Measurements from ENCODE around the gene MATCAP1. TPM values are rescaled to one million over a fixed set of nuclear protein-coding genes. Genes with fewer than 3 reads are reported as not detected.

MATCAP1 gene
- total RNA-seq, 2 experiments from 2014 or later, result 9.7 to 10.6 TPM

DNA sequence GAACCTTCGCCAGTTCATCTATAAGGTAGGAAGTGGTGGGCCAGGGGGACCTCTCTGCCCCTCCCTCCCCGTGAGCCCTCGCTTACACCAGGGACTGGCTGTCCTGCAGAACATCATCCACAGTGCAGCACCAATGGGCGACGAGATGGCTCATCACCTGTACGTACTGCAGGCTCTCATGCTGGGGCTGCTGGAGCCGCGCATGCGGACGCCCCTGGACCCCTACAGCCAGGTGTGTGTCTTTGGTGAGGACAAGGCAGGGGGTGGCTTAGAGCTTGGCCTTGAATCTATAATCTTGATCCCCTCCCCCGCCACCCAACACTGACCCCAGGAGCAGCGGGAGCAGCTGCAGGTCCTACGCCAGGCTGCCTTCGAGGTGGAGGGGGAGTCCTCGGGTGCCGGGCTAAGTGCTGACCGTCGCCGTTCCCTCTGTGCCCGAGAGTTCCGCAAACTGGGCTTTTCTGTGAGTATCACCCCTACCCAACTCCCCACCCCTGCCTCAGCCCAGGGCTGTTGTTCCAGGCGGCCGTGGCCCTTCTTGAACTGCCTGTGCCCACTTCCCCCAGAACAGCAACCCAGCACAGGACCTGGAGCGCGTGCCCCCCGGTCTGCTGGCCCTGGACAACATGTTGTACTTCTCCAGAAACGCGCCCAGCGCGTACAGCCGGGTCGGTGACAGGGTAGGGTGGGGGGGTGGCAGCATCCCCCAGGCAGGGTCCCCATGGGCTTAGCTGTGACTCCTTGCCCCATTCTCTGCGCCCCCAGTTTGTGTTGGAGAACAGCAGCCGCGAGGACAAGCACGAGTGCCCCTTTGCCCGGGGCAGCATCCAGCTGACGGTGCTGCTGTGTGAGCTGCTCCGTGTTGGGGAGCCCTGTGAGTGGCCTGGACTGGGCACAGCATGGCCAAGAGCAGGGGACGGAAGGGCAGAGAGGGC lies 17.9 kb upstream of the MATCAP1 start:
- Mint-ChIP-seq H3K27ac (no peak overlapping the region), H3K9me3 (no peaks in the 10 kb centered on the region), H3K4me3 (no peak overlapping the region), H3K27me3 (no peaks in the 10 kb centered on the region), H3K4me1 (ENCODE audit: low read depth) (peaks cover 10% of the 10 kb centered on the region), H3K36me3 (ENCODE audit: low read depth) (peaks cover 56% of the 10 kb centered on the region)
- CTCF ChIA-PET, result no interaction called here
- Histone ChIP-seq H3K27ac (ENCODE audit: low read depth in 1 of 2, low read length in 2 of 2) (no peak overlapping the region), H3K36me3 (ENCODE audit: insufficient read depth, low read length) (peaks cover 59% of the 10 kb centered on the region), H3K27me3 (ENCODE audit: control insufficient read depth in 1 of 2, insufficient read depth in 2 of 2, low read length in 2 of 2) (no peaks in the 10 kb centered on the region), H3K4me1 (ENCODE audit: insufficient read depth, low read length) (no peaks in the 10 kb centered on the region), H3K9me3 (ENCODE audit: control insufficient read depth in 1 of 2, insufficient read depth in 1 of 2, low read length in 2 of 2) (no peaks in the 10 kb centered on the region), H3K4me3 (ENCODE audit: low read length) (no peak overlapping the region)
- TF ChIP-seq, protein P1, sequence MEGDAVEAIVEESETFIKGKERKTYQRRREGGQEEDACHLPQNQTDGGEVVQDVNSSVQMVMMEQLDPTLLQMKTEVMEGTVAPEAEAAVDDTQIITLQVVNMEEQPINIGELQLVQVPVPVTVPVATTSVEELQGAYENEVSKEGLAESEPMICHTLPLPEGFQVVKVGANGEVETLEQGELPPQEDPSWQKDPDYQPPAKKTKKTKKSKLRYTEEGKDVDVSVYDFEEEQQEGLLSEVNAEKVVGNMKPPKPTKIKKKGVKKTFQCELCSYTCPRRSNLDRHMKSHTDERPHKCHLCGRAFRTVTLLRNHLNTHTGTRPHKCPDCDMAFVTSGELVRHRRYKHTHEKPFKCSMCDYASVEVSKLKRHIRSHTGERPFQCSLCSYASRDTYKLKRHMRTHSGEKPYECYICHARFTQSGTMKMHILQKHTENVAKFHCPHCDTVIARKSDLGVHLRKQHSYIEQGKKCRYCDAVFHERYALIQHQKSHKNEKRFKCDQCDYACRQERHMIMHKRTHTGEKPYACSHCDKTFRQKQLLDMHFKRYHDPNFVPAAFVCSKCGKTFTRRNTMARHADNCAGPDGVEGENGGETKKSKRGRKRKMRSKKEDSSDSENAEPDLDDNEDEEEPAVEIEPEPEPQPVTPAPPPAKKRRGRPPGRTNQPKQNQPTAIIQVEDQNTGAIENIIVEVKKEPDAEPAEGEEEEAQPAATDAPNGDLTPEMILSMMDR (IDR thresholded peaks at IDR 0.05), result no peak
- ATAC-seq (ENCODE audit: poor library complexity) (no peak), DNase-seq (no peak)
- intact Hi-C loops (cut with DNase I, micrococcal nuclease), result no loop called here
- POLR2A ChIA-PET, result interaction anchor here (1.4 kb wide), 1 partner anchor 46 kb away, joined by 3 read pairs; the partner anchor contains the start of gene FHOD1

DNA sequence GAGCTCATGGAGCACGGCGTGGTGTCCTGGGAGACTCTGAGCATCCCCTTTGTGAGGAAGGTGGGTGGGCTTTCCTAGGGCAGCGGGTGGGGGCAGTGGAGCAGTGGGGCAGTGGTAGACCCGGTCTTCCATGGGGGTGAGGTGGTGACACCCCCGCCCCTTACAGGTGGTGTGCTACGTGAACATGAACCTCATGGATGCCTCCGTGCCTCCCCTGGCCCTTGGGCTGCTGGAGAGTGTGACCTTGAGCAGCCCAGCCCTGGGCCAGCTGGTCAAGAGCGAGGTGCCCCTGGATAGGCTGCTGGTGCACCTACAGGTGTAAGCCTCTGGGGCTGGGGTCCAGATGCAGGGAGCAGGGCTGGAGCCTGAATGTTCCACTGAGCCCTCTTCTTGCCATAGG lies 16.7 kb upstream of the MATCAP1 start:
- H3K4me1 Mint-ChIP-seq (ENCODE audit: low read depth), result peaks cover 21% of the 10 kb centered on the region
- H3K4me3 Mint-ChIP-seq, result no peak overlapping the region
- ATAC-seq (ENCODE audit: poor library complexity), result no peak
- H3K36me3 Mint-ChIP-seq (ENCODE audit: low read depth), result peaks cover 62% of the 10 kb centered on the region
- Histone ChIP-seq H3K36me3 (ENCODE audit: insufficient read depth, low read length) (peaks cover 66% of the 10 kb centered on the region), H3K9me3 (ENCODE audit: control insufficient read depth in 1 of 2, insufficient read depth in 1 of 2, low read length in 2 of 2) (no peaks in the 10 kb centered on the region), H3K4me3 (ENCODE audit: low read length) (no peak overlapping the region), H3K27me3 (ENCODE audit: control insufficient read depth in 1 of 2, insufficient read depth in 2 of 2, low read length in 2 of 2) (no peaks in the 10 kb centered on the region), H3K4me1 (ENCODE audit: insufficient read depth, low read length) (peaks cover 10% of the 10 kb centered on the region), H3K27ac (ENCODE audit: low read depth in 1 of 2, low read length in 2 of 2) (no peak overlapping the region)
- TF ChIP-seq, protein P1 (IDR thresholded peaks at IDR 0.05), result no peak
- ChIA-PET CTCF (no interaction called here), POLR2A (interaction anchor here (0.6 kb wide), 1 partner anchor 225 kb away, joined by 3 read pairs; no protein-coding TSS in a partner anchor)
- no peaks in the 10 kb centered on the region for H3K9me3 Mint-ChIP-seq
- DNase-seq, result no peak
- intact Hi-C loops (cut with DNase I, micrococcal nuclease), result no loop called here
- H3K27ac Mint-ChIP-seq, result no peak overlapping the region
- no peaks in the 10 kb centered on the region for H3K27me3 Mint-ChIP-seq

- TF ChIP-seq, protein P1 (IDR thresholded peaks at IDR 0.05), result no peak
- no peaks in the 10 kb centered on the region for H3K27me3 Mint-ChIP-seq
- Histone ChIP-seq H3K9me3 (ENCODE audit: control insufficient read depth in 1 of 2, insufficient read depth in 1 of 2, low read length in 2 of 2) (no peaks in the 10 kb centered on the region), H3K36me3 (ENCODE audit: insufficient read depth, low read length) (peaks cover 73% of the 10 kb centered on the region), H3K4me1 (ENCODE audit: insufficient read depth, low read length) (peaks cover 17% of the 10 kb centered on the region), H3K4me3 (ENCODE audit: low read length) (no peak overlapping the region), H3K27ac (ENCODE audit: low read depth in 1 of 2, low read length in 2 of 2) (no peak overlapping the region), H3K27me3 (ENCODE audit: control insufficient read depth in 1 of 2, insufficient read depth in 2 of 2, low read length in 2 of 2) (no peaks in the 10 kb centered on the region)
- ChIA-PET CTCF (no interaction called here), POLR2A (no interaction called here)
- DNase-seq (no peak), ATAC-seq (ENCODE audit: poor library complexity) (no peak)
- peaks cover 69% of the 10 kb centered on the region for H3K36me3 Mint-ChIP-seq (ENCODE audit: low read depth)
- no peak overlapping the region for H3K27ac Mint-ChIP-seq
- intact Hi-C loops (cut with DNase I, micrococcal nuclease), result no loop called here
- H3K4me3 Mint-ChIP-seq, result no peak overlapping the region
- peaks cover 21% of the 10 kb centered on the region for H3K4me1 Mint-ChIP-seq (ENCODE audit: low read depth)
- H3K9me3 Mint-ChIP-seq, result no peaks in the 10 kb centered on the region
Measured at GRCh38 chr16:67199808-67200198, 16.0 kb upstream of the MATCAP1 start.

All from CD4-positive, alpha-beta T cell (primary cell).